Measurements from ENCODE around the gene BNIP5.
"Not testable (repeated sequence)": the region's sequence is repeated elsewhere in the genome, so short reads cannot be mapped to it uniquely, and the experiment has no call there.

BNIP5 gene

DNA sequence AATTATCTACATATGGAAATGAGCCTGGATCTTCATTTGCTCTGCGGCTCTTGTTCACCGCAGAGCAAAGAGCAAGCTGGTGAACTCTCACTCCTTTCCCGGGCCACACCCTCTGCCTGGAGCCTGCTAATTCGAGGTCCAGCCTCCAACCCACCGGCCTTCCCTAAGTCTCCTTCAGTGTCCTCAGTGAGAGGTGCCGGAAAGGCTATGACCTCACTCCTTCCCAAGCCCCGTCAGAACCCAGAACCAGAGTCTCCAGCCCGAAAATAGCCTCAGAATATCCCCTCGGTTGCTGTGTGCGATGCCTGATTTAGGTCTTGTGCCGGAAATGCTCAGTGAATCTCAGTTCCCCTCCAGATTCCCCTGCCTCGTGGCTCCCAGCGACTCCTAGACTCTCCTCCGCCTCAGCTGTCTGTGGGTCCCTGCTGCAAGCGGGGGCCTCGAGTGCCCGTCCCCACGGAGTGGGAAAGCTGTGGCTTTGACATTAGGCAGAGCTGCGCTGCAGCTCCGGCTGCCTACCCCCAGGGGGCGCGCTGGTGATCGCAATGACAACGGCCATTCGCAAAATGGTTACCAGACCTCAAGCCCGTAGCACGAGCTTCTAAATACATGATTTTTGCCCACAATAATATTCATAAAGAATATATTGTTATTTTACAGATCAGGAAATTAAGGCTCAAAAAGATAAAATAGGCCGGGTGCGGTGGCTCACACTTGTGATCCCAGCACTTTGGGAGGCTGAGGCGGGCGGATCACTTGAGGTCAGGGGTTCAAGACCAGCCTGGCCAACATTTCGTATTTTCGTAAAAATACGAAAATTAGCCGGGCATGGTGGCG lies 4.1 kb upstream of the BNIP5 start:
- DNase-seq: no peak

DNA sequence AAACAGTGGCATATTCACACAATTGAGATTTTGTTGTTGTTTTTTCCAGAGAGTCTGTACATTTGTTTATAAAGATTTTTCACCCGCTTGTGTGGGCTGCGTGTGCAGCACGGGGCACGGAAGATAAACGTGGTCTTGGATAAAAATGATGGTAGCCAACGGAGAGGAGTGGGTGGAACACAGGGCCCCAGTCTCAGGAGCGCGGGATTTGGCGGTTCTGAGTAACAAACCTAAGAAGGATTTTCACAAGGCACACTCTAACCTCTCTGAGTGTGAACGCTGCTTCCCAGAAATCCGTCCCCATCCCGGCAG lies 3.6 kb upstream of the BNIP5 start:
- DNase-seq: no peak

DNA sequence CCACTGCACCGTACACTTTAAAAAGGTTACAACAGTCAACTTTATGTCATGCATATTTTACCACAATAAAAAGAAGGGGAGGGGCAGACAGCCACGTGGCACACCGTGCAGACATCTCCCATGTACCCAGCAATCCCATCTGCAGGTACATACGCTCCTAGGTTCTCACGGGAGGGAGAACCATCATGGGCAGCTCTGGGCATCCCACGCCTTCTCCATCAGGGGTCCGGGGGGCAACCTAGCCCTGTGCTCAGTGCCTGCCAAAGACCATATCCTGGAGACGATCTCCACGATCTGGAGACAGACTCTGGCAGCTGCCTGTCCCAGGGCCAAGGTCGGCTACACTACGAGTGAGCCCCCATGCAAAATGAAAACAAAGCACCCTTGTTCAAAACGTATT lies 2.5 kb upstream of the BNIP5 start:
- DNase-seq: no peak

DNA sequence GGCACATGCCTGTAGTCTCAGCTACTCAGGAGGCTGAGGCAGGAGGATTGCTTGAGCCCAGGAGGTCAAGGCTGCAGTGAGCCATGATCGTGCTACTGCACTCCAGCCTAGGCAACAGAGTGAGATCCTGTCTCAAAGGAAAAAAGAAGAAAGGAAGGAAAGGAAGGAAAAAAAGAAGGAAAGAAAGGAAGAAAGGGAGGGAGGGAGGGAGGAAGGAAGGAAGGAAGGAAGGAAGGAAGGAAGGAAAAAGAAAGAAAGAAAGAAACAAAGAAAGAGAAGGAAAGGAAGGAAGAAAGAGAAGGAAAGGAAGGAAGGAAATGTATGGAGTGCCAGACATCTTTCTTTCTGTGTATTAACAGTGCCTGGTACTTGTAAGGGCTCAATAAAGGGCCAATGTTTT lies 1.5 kb upstream of the BNIP5 start:
- DNase-seq: not testable (repeated sequence)

DNA sequence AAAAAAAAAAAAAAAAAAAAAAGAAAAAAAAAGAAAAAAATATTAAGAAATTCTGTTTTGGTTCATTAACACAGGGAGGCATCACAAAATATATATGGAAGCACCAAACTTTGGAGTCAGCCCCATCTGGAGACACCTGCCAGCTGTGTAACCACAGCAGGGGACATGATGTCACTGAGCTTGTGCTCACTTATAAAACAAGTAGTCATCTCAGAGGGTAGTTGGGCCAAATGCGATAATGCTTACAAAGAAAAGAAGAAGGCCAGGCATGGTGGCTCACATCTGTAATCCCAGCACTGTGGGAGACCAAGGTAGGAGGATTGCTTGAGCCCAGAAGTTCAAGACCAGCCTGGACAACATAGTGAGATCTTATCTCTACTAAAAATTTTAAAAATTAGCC lies 1.1 kb upstream of the BNIP5 start:
- no peak for DNase-seq

DNA sequence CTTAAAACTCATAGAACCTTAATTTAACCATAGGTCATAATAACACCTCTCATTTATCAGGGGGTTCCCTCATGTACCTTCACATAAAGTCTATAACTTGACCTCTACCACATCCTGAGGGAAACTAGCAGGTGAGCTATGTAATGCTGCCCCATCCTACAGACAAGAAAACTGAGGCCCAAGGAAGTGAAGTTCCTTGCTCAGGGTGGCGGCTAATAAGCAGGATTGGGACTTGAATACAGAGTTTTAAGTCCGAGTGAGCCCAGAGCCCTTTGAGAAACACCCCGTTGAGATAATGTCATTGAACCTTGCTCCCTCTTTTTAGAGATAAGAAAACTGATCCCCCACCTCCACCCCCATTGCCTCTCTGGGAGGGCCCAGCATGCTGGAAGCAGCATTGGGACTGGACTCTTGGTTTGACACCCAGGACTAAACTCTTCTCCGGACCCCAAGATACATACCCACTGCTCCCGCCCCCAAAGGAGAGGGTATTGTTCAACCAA lies 429 bp downstream of the BNIP5 start:
- DNase-seq: no peak

DNA sequence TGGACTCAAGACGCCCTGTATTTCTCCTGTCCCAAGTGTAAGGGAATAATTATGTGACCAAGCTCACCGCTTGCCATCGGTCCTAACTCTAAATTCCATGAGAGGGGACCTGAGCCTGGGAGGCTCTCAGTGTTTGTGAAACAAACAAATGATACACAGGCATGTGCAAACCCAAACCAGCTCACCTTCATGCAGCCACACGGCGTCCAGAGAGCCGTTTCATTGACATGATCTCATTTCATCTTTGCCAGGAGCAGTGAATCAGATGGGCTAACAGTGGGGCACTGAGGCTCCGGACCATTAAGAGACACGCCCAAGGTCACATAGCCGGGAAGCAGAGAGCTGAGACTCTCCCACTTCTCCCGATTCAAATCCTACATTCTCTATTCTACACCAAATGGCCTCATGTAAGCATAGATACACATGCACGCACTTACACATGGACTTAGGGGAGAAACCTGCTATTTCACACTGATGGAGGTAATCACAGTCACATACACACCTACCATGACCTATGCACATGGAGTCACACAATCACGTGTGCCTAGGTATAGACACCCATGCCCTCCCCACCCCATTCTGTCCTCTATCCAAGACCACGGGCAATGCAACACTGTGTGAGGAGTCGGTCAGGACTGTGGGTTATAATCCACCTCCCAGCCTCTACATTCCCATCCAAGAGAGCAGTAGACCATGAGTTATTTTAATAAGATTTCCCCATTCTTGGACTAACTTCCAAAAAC lies 1.1 kb downstream of the BNIP5 start:
- no peak for DNase-seq

DNA sequence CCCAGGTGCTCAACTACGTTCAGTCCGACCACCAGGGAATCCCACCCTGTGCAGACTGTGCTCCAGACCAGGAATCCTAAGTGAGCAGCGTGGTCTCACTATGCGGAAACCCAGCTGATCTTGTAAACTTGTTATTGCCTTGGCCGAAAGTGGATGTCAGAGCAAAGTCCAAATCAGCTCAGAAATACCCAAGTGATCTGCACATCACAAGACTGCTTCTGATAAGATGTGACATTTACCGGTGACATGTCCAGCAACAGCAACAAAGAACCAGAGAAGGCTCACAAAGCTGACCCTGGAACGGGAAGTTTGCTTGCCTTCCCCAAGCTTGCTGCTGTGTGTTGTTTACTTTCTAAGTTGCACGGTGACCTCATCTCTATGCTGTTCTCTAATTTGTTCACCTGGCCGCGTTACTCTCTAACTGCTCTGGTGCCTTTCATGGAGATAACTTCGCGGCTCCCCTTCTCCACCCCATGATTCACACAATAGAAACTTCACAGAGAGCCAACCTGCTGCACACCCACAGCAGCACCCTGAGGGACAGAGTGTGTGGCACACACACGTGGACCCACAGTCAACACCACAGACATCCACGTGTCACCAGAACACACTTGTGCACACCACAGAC lies 1.7 kb downstream of the BNIP5 start:
- no peak for DNase-seq

DNA sequence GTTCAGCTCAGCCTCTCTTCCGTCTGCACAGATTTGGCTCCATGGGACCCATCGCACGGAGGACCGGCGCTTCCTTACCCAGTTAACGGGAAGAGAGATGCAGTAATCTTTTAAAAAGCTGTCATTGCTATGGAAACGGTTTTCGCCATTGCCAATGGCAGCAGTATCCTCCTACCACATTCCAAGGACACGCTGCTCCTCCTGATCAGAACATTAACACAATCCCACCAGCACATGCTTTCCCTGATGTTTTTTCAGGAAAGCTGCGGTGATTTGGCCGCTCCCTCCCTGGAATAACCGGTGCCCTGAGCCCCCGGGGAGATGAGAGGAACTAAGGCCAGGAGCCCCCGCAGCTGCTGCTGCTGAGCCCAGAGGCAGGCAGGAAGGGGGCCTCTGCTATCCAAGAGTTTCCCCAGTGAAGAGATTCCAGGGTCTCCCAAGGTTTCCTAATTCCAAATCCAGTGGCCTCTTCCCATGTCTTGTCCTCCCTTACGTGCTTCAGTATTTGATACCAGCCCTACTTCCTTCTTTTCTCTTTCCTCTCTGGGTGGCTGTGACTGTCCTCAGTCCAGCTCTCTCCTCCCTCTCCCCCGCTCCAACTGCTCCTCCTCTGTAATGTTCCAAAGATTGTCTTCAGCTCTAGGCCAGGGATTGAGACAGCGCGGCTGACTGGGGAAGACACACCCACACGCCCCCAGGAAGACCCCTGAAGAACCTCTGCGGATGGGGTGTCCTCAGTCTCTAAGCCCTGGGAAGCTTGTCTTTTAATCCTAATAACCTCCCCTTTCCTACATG lies 2.6 kb downstream of the BNIP5 start:
- no peak for DNase-seq

DNA sequence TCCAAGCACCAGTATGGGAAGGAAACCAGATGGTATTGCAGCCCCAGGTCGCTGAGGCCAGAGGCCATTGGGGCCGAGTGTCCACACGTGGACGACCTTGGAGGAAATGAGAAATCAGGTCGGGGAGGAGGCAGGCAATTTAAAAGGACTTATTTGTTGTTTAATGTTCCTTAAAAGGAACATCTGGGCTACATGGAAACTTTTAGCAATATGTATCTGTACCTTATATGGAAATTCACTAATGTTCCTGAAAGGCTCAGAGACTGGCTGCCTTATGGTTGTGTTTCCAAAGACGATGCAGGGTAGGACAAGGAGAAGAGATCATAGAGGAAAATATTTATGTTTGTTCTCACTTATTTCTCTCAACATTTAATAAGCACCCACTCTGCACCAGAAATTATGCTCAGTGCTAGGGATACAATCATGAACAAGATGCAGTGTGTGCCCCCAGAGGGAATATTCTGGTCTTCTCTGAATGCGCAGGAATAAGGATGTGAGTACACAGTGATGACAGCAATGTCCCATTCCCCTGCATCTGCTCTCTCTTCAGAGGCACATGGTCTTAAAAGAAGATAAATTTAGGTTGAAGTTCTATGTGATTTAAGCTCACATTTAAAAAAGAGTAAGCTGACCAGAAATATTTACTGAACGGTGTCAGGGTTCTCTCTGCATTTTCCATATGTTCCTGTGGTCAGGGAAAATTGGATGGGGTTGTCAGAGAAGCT lies 3.4 kb downstream of the BNIP5 start:
- DNase-seq: no peak

DNA sequence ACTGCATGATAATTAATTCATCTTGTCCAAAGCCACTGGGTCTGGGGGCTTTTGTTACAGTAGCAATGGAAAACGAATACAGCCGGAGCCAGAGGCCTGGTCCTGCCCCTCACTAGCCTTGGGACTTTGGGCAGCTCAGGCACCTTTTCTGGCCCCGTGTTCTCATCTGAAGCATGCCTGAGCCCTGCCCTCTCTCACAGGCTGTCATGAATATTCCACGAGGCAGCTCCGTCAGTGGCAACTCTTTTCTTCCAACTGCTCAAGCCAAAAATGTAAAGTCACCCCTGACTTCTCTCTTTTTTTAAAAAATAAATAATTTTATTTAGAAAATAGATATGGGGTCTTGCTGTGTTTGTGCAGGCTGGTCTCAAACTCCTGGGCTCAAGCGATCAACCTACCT lies 5.3 kb downstream of the BNIP5 start:
- no peak for DNase-seq

DNA sequence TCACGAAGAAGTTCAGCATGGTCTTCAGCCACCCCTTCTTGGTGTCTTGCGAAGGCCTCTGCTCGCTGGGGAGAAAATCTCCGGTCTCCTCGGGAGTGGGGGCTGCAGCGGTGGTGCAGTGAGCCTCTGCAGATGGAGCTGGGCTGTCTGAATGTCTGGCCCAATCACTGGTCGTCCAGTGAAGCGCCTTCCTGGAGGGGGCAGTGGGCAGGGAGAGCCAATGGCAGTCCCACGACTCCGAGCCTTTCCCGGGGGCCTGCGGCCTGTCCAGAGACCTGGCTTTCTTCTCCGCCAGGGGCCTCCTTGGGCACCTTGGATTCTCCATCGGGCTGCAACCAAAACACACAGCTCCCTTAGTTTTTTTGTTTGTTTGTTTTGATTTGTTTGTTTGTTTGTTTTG lies 6.3 kb downstream of the BNIP5 start:
- DNase-seq: no peak

DNA sequence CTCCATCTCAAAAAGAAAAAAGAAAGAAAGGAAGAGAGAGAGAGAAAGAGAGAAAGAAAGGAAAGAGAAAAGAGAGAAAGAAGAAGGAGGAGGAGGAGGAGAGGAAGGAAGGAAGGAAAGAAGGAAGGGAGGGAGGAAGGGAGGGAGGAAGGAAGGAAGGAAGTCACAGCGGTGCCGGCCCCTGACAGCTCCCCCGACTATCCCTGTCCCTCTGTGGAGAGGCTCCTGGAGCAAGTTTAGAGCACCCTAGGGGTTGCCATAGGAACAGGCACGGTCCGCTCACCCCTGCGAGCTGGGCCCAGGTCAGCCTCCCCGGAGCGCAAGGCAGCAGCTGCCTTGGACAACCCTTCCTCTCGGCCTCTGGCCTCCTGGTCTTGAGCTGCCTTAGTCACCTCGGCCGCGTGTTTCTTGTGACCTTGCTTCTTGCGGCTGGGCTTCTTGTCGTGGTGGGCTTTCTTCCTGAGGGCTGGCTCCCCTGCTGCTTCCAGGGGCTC lies 6.8 kb downstream of the BNIP5 start:
- DNase-seq: no peak

DNA sequence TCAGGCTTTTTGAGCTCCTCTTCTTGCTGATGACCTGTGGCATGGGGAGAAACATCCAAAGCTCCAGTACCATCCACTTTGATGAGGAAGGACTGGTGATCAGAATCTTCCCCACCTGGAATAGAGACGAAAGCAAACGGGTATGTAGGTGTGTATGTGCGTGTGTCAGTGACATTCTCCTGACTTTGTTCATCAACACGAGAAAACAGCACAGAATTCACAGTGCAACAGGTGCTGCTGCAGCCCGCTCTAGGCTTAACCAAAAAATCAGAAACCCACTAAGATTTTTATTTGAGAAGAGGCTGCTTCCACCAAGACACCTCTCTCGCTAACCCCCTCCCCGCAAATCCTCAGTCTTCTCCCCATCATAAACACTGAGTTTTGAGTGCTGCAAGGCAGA lies 8.1 kb downstream of the BNIP5 start:
- DNase-seq: no peak

DNA sequence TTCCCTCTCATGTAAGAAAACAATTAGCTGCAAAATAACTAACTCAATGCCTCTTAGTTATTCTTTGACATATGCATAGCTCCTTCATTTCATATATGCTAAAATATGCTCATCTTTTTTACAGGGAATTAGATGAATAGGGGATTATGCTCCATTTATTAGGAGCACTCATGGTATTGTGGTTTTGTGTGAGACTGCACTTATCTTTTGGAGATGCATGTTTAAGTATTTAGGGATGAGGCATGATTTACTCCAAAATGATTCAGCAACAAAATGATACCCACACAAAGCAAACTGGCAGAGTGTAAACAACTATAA lies 8.8 kb downstream of the BNIP5 start:
- no peak for DNase-seq

DNA sequence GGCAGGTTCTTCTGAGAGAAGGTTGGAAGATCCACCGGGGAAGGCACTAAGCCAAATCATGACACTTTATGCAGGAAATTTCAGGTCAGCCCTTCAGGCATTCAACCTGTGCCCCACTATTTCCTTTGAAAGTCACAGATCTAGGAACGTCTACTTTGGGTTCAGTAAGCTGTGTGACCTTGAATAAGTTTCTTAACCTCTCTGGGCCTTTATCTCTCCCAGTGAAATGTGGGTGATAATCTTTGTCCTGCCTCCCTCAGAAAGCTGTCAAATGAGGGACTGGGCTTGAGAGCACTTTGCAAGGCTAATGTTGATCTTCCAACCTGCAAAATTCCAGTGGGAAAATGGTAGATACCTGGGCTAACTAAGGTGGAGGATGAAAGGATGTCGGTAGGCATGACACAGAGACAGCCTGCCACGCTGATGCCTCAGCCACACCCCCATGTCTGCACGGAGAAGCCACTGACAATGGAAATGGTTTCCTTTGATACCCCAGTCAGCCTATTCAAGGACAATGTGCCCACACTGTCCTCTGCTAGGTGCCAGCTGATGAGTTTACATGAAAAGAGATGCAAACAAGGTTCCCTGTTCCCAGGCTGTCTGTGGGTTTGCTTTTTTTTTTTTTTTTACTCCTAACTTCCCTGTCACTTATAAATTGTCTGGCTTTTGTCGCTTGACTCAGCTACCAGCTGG lies 9.3 kb downstream of the BNIP5 start:
- no peak for DNase-seq

DNA sequence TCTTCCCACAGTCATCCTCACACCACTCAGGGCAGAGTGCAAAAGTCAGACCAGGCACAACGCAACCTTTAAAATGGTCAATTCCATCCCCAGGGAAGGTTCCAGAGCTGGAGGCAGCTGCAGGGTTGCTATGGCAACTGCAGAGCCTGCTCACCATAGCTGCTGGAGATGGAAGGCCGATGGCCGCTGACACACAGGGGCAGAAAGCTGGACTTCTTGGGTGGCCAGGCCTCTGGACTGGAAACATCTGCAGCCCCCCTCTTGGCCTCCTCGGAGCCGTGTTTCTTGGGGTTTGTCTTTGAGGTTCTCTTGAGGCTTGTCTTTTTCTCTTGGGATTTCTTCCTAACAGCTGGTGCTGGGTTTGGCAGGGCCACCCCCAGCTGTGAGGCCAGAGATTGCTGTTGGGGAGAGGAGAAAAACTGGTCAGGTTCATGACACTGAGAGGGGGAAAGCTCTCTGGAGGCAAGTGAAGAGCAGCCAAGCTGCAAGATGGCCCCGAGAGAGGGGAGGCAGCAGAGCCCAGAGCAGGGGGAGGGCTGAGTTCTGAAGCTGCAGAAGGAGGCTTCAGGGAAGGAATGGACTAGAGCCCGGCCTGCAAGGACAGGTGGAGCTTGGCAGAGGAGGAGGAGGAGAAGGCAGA lies 10.2 kb downstream of the BNIP5 start:
- no peak for DNase-seq

DNA sequence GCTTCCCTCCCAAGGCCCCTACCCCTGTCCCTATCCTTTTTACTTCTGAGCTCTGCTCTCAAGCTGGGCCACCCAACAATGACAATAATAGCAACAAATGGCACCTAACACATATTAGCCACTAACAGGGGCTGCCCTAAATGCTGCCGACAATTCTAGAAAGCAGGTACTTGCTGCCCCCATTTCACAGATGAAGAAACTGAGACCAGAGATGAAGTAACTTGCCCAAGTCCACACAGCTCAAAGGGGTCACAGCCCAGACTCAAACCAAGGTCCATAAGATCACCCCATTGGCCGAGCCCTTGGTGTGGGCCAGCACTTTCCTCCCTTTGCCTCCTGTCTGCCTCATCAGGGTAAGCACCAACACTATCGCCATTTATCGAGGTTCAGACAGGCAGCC lies 12.0 kb downstream of the BNIP5 start:
- no peak for DNase-seq

DNA sequence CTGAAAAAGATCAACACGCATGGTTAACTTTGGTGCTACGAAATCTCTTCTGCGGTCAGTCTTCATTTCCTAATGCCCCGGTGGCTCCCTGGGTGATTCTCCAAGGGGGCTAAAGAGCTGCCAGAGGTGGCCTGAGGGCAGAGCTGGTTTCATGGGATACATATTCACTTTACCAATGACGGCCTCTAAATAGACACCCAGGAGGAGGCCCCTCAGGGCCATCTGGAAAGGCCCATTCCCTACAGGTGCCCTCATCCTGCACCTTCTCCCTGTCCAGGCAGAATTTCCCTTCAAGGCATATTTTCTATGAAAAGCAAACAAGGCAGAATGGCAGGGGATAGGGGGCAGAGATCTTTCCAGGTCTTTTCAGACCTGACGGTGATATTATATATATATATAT lies 12.5 kb downstream of the BNIP5 start:
- no peak for DNase-seq

DNA sequence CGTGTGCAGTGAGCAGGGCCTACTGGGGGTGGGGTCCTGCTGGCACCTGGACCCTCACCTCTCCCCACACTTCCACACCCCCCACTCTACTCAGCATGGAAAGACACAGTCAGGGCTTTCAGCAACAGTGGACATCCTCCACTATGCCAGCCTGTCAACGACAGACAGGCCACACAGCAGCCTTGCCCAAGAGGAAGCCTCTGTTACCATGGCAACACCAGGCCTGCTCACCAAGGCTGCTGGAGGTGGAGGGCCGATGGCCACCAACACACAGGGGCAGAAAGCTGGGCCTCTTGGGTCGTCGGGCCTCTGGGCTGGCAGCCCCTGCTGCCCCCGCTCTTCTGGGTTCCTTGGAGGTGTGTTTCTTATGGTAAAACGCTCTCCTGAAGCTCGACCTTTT lies 13.6 kb downstream of the BNIP5 start:
- no peak for DNase-seq

DNA sequence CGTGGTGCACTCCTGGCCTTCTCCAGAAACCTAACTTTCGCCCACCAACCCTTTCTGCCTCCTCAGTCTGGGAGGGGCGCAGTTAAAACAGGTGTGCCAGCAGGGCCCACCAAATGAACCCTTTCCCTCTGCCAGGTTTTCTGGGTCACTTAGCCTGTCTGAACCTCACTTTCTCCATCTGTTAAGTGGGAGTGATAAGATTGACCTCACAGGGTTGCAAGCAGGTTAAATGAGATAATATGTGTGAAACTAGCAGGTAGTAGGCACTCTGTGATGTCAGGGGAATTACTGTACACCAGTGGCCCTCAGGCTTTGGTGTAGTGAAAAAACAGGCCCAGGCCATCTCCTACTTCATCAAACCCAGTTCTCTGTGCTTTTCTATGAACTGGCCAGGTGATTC lies 14.1 kb downstream of the BNIP5 start:
- DNase-seq: no peak
